ENCODE measurements around the gene GZMM.

Gene GZMM

DNA sequence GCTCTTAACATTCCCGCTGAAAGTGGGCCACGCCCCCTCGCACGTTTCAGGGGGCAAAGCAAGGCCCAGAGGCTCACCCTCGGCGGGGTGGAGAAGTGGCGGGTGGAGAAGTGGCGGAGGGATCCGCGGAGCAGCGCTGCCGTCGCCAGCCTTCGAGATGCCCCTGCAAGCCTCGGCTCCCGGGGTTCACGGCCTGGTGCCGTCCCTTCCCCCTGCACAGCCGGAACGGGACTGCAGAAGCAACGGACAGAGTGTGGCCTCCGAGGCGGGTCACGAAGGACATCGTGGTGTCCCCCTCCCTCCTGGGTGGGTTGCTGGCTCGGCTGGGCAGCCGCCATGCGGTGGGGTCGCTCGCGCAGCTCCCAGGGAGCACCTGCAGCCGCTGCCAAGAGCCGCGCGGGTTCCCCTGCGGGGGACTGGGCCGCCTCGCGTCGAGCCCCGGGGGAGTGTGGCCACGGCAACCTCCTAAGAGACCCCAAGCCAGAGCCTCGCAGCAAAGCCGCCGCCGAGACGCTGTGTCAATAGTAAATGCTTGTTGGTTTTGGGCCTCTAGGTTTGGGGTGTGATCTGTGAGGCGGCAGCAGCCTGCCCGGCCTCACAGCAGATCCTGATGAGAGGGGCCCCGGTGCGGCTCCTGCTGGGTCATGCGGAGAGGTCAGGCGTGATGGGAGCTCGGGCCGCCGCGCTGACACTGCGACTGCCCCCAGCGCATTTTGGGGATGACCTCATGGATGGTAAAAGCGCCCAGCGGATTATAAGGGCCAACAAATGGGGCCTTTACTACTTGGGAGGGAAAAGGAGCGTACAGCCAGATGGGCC is 31.1 kb upstream of the GZMM start:
- no peak for DNase-seq

DNA sequence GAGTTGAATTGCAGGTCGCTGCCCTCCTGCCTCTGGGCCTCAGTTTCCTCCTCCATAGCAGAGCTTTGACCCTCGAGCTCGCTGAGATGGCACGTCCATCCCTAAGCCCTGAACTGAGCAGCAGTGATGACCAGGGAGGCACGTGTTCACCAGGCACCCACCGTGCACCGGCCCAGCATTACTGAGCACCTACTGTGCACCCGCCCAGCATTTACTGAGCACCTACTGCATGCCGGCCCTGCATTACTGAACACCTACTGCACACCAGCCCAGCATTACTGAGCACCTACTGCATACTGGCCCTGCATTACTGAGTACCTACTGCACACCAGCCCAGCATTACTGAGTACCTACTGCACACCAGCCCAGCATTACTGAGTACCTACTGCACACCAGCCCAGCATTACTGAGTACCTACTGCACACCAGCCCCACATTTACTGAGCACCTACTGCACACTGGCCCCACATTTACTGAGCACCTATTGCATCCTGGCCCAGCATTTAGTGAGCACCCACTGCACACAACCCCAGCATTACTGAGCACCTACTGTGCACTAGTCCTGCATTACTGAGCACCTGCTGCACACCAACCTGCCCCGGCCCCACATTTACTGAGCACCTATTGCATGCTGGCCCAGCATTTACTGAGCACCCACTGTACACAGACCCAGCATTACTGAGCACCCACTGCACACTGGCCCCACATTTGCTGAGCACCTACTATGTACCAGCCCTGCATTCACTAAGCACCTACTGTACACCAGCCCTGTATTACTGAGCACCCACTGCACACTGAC is 30.3 kb upstream of the GZMM start:
- DNase-seq, result no peak

DNA sequence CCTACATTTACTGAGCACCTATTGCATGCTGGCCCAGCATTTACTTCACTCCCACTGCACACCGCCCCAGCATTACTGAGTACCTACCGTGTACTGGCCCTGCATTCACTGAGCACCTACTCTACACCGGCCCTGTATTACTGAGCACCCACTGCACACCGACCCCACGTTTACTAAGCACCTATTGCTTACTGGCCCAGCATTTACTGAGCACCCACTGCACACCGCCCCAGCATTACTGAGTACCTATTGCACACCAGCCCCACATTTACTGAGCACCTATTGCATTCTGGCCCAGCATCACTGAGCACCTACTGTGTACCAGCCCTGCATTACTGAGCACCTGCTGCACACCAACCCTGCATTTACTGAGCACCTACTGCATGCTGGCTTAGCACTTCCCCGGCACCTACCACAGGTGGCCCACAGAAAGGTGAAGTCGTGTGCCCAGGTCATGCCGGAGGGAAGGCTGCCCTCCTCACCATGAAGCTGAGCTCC is 29.6 kb upstream of the GZMM start:
- no peak for DNase-seq

DNA sequence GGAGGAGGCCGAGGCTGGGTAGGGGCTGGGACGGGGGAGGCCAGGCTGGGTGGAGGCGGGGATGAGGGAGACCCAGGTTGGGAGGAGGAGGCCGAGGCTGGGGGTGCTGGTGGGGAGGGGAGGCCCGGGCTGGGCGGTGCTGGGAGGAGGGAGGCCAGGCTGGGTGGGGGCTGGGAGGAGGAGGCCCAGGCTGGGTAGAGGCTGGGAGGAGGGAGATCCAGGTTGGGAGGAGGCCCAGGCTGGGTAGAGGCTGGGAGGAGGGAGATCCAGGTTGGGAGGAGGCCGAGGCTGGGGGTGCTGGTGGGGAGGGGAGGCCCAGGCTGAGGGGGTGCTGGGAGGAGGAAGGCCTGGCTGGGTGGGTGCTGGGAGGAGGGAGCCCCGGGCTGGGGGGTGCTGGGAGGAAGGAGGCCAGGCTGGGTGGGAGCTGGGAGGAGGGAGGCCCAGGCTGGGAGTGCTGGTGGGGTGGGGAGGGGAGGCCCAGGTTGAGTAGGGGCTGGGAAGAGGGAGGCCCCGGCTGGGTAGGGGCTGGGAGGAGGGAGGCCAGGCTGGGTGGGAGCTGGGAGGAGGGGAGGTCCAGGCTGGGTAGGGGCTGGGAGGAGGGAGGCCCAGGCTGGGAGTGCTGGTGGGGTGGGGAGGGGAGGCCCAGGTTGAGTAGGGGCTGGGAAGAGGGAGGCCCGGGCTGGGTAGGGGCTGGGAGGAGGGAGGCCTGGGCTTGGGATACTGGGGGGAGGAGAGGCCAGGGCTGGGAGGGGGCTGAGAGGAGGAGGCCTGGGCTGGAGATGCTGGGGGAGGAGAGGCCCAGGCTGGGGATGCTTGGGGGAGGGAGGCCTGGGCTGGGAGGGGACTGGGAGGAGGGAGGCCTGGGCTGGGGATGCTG is 25.9 kb upstream of the GZMM start:
- DNase-seq, result no peak

DNA sequence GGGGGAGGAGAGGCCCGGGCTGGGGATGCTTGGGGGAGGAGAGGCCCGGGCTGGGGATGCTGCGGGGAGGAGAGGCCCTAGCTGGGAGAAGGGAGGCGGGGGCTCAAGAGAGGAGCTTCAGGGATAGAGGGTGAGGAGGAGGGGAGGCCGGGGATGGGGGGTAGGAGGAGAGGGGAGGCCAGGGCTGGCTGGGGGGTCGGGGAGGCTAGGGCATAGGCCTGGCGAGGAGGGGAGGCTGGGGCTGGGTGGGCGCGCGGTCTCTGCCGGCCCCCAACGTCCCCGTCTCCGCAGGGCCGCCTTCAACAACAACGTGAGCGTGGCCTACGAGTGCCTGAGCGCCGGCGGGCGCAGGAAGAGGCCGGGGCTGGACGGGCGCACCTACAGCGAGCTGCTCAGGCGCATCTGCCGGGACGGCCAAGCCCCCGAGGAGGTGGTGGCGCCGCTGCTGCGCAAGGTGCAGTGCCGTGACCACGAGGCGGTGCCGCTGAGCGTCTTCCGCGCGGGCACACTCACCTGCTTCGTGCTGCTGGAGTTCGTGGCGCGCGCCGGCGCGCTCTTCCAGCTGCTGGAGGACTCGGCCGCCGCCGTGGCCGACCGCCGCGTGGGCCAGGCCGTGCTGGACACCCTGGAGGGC is 25.1 kb upstream of the GZMM start:
- DNase-seq, result no peak

DNA sequence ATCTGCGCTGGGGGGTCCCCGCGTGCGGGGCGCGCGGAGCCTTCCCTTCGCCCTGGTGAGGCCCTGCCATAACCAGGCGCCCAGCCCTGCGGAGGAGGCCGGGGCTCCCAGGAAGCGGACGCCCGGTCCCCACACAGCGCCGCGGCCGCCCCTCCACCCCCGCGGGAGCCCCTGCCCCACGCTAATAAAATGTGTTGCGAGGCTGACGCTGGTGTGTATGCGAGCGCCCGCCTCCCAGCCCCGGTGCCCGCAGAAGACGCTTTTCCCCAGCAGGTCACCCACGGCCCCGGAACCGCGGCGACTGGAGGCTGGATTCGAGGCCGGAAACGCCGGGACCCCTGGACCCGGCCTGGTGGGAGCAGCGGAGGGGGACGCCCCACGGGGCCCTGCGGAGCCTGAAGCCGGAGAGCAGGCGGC is 24.4 kb upstream of the GZMM start:
- no peak for DNase-seq

DNA sequence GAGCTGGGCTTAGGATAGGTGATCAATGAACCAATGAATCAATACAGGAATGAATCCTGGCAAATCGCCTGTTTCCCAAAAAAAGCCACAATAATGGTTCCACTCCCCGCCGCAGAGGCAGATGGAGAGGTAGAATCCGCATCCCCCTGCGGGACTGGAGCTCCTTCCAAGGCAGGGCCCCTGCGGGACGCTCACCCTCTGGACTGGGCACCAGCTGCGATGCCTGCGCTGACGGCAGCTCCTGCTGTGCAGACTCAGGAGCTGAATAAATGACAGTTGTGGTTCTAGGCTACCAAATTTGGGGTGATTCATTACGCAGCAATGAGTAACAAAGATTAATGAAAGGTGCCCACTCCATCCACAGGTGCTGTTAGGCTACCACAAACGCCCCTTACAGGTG is 21.1 kb upstream of the GZMM start:
- no peak for DNase-seq

DNA sequence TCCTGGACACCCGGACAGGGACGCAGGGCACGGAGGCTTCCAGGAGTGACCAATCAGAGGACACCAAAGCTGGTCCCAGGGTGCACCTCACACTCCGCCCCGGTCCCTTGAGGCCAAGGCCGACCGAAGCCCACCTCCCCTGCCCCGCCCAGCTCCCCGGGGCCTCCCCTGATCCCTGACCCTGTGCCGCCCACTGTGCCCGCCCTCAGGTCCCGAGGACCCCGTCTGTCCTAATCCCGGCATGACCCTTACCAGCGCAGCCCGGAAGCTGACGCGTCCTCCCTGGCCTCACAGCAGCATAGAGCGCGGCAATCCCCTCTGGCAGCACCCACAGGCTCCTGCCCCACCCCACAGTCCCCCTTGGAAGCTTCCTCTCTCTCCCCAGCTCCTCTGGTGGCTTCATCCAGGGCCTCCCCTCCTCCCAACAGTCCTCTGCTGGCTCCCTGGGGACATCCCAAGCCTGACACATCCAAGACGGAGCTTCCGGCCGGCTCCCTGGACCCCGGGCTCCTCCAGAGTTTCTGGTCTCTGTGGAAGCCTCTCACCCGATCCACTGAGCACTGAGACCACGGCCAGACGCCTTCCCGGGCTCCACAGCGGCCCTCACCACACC is 19.7 kb upstream of the GZMM start:
- DNase-seq, result no peak

DNA sequence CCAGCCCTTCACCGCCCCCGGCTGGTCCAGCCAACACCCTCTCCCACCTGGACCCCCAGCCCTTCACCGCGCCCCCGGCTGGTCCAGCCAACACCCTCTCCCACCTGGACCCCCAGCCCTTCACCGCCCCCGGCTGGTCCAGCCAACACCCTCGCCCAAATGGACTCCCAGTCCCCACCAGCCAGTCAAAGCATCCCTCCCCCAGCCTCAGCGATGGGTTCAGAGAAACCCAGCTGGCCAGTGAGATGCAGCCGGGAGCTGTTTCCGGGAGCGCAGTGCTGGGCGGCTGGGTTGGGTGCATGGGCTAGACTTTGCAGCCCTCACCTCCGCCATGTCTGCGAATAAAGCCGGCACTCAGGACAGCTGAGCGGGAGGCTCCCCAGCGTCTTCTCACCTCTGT is 18.8 kb upstream of the GZMM start:
- no peak for DNase-seq

DNA sequence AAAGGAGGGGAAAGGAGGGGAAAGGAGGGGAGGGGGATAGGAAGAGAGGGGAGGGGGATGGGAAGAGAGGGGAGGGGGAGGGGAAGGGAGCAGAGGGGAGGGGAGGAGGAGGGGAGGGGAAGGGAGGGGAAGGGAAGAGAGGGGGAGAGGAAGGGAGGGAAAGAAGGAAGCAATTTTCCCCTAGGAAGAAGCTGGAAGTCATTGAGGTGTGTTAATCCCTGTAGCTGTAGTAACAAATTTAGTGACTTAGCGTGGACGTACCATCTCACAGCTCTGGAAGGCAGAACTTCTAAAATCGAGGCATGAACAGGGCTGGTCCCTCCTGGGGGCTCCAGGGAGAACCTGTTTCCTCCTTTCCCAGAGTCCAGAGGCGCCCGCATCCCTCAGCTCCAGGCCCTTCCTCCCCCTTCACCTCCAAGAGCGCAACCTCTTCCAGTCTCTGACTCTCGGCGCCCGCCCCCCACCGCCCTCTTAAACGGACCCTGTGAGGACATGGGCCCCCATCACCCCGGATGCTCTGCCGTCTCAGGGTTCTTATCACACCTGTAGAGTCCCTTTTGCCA is 17.9 kb upstream of the GZMM start:
- DNase-seq, result no peak

DNA sequence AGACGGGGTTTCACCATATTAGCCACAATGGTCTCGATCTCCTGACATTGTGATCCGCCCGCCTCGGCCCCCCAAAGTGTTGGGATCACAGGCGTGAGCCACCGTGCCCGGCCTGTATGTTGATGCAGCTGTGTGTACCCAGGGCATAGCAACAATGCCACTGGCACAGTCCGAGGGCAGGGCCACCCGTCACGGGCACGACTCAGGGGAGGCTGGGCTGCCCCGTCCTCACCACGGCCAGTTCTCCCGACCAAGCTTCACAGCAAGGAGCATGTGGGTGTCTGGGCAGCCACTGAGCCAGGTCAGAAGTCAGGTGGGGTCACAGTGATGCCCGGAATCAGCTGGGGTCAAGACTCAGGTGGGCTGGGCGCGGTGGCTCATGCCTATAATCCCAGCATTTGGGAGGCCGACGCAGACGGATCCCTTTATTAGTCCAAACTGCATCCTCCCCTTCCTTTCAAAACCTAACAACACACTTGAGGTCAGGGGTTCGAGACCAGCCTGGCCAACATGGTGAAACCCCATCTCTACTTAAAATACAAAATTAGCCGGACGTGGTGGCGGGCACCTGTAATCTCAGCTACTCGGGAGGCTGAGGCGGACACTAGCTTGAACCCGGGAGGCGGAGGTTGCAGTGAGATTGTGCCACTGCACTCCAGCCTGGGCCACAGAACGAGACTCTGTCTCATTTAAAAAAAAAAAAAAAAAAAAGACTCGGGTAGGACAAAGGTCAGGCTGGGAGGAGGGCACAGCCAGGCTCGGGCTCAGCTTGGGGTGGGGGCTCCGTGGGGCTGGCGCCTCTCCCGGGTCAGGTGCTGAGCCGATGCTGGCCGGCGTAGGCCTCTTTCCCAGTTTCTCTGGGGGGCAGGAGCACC is 13.5 kb upstream of the GZMM start:
- no peak for DNase-seq

DNA sequence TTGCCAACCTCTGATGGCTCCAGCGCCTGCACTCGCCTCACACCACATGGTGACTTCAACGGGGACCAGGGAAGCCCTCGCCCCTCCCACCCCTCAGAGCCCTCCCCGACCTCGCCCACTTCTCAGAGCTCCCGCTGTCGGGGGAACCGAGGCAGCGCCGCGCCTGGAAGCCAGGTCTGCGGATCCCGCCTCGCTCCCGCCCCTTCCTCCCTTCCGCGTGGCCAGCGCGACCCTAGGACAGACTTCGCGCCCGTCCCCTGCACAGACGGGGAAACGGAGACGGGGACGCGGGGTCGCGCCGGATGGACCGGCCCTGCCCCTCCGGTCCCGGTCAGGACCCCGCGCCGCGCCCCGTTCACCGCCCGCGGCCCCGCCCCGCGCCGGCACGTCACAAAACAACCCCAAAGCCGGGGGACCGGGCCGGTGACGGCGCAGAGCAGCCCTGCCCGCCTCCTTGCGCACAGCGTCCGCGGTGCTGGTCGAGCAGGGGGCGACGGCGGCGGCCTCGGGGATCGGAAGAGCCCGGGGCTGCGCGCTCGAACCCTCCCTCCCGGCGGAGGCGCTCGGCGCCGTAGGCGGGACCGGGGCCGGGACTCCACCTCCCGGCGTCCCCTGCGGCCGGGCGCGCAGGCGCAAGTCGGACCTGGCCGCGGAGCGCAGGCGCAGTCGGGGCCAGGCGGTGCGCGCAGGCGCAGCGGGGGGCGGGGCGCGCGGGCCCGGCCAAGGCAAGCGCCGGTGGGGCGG is 12.7 kb upstream of the GZMM start:
- no peak for DNase-seq

DNA sequence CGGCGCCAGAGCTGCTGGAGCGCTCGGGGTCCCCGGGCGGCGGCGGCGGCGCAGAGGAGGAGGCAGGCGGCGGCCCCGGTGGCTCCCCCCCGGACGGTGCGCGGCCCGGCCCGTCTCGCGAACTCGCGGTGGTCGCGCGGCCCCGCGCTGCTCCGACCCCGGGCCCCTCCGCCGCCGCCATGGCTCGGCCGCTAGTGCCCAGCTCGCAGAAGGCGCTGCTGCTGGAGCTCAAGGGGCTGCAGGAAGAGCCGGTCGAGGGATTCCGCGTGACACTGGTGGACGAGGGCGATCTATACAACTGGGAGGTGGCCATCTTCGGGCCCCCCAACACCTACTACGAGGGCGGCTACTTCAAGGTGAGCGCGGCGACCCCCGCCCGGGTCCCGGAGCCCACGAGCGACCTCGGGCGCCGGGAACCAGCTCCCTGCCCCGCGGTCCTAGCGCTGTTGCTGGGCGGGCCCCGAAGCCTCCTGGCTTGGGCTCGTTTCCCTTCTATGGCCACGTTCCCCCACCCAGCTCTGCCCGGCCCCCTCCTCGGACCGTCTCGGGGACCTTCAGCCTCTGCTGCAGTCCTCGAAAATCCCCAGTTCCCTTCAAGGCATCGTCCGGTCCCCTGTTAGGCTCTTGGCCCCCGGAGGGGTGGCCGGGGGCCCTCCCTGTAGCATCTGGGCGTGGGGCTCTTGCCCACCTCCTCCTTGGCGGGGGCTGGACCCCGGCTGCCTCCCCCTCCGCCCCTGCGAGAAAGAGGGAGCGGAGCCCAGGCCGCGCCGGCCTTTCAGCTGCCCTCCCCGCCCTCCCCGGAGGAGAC is 11.9 kb upstream of the GZMM start, which contains the start of gene CDC34:
TSS of gene CDC34 (plus strand) at position 8 of the 808 bp plus-strand sequence. CDS start at position 180, 172 bp downstream.
- DNase-seq, result no peak

DNA sequence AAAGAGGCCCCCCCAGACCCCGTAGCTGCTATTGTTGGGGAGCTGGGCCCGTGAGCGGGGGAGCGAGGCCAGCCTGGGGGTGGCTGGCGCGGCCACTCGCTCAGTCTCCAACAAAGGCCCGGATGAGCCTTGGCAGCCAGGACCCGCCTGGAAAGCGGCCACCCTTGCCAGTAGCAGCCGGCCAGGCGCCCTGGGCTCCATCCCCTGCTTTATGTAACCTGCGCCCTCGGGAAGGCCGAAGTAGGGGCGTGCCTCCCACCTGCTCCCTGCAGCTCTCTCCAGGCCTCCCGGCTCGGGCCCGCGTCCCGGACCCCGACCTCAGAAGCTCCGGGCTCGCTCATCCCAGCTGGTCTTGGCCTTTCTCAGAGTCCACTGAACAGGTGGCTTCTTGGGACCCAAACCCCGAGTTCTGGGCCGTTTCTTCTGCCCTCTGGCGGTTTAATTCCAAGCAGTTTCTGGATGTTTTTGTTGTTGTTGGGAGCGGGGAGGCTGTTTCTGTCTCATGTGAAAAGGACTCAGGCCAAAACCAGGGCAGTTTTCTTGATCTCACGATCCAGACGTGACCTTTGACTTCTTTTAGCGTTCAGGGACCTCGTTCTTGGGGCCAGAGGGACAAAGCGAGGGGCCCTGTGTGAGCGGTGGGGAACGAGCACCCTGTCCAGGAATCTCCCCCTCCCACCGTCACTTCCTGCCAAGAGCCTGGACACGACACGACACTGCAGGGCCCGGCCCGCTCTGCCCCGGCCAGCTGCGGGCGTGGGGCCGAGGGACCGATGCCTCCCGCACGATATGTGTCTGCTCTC is 11.1 kb upstream of the GZMM start:
- no peak for DNase-seq

DNA sequence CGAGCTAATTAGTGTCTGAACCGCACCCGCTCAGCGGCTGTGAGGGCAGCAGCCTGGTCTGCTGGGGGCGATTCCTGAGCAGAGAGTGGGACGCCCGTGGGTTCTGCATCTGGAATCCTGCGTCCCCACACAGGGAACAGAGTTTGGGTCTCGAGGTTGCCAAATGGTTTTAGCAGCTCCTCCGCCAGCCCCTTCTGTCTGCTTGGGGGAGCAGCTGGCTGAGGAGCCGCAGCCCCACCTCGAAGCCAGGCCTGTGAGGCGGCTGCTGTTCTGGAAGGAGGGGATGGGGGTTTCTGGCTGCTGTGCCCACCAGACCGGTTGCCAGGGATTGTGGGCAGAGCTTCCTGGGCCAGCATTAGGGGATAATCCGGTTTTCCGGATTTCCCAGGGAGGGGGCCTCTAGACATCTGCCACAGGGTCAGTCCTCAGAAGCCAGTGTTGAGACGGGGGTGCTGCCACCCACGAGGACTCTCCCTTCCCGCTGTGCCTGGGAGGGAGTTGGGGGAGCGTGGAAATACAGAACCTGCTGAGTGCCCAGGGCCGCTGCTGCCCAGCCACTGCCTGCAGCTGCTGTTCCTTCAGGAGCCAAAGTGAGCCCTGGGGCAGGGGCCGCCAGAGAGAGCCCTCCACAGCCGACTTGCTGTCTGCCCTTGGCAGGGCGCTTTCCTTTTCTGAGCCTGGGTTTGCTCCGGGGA is 10.3 kb upstream of the GZMM start:
- DNase-seq, result no peak

DNA sequence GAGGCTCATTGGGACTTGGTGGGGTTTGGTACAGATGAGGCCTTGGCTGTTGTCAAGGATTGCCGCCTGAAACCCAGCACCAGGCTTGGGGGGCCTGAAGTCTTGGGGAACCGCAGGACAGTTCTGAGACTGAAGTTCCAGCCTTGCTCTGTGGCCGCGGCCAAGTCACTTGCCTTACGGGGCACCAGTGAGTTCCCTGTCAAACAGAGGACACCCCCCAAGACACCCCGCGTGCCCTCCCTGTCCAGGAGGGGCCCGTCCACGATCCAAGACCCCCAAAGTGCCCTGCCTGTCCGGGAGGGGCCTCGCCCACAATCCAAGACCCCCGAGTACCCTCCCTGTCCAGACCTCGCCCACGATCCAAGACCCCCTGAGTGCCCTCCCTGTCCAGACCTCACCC is 9.8 kb upstream of the GZMM start:
- no peak for DNase-seq

DNA sequence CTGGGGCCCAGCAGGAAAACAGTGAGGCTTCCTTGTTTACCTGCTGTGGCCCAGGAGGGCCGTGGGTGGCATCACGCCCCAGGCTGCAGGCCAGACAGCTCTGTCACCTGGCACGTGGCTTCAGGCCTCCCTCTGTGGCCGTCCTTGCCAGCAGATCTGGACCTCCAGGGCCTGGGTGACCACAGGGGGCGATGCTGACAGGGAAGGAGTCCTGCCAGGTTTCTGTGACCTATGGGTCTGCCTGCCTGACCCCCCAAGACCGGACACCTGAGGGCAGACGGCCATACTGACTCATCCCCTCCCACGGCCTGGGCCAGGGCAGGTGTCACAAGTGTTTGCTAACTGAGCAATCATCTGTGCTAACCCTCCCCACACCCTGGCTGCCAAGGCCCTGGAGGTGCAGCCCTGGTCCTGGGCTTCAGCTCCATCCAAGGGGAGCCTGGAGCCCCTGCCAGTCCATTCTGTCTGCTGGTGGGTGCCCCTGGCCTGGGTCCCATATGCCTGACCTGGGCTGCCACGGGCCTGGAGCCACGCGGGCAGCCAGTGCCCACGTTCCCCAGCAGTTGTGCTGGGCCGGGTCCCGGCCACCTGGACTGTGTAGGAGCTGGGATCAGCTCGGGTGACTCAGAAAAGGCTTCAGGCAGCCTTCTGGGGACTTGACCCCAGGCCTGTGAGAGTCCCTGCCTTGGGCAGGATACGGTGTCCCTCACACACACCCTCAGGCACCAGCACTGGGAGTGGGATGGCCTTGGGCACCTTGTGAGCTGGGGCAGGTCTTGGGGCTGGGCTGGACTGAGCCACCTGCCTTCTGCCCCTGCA is 8.6 kb upstream of the GZMM start:
- no peak for DNase-seq

Data from NCI-H2081 treated with DMSO at 0.1 percent for 48 hours (cell line).